Panc1 (cell line): Measurements from ENCODE around the gene TAF1A.

Source experiments
- CTCF ChIP-seq: fragments of 450-650 bp; IDR thresholded peaks from 2 replicates; pipeline ENCODE4 v1.5.1; 2017; ENCODE audit warnings: mild to moderate bottlenecking
- POLR2AphosphoS5 ChIP-seq: IDR thresholded peaks from 2 replicates; pipeline ENCODE4 v1.6.1; 2012; ENCODE audit warnings: mild to moderate bottlenecking, low read depth, low read length, moderate library complexity
- REST ChIP-seq, 2 experiments: IDR thresholded peaks; 2 replicates each; pipeline ENCODE4 v1.6.1; 2011 to 2012; ENCODE audit warnings: low read depth in 2 of 2, control low read depth in 1 of 2, low read length in 1 of 2, mild to moderate bottlenecking in 1 of 2, moderate library complexity in 1 of 2; ENCODE audit not compliant: insufficient read depth in 1 of 2

- no peak for TF ChIP-seq CTCF
- TF ChIP-seq REST (IDR thresholded peaks at IDR 0.05; ENCODE audit: insufficient read depth in 1 of 2, low read depth in 2 of 2, low read length in 1 of 2), result no peak
- TF ChIP-seq POLR2AphosphoS5, result no peak
Measured at GRCh38 chr1:222561656-222562055, 28.1 kb downstream of the TAF1A start.
